Esophagus muscularis mucosa (tissue), 4 donors: ENCODE measurements around the gene STYXL2. TPM values are rescaled to one million over a fixed set of nuclear protein-coding genes. Genes with fewer than 3 reads are reported as not detected.
A peak's percentile ranks its signal among the peaks of the same experiment; 100 is the strongest.

Source experiments
- DNase-seq: peaks from one replicate; pipeline ENCODE4 v3.0.0-alpha.2; 2017; ENCODE audit errors: extremely low spot score
- H3K27ac ChIP-seq, 4 donors: fragments of 200-600 bp; sonication (generic); replicated peaks in 1 of 4; 1 replicate in 3 of 4; 2 replicates in 1 of 4; pipeline ENCODE4 v1.5.1; 2016 to 2019; ENCODE audit warnings: mild to moderate bottlenecking in 1 of 4
- H3K27me3 ChIP-seq, 4 donors: fragments of 200-600 bp; sonication (generic); one replicate each; pipeline versions ENCODE4 v1.5.1 to v1.6.0; 2016 to 2019
- H3K36me3 ChIP-seq, 4 donors: fragments of 200-600 bp; sonication (generic); one replicate each; pipeline ENCODE4 v1.5.1; 2016 to 2019
- H3K4me1 ChIP-seq, 4 donors: fragments of 200-600 bp; sonication (generic); one replicate each; pipeline ENCODE4 v1.5.1; 2016 to 2019
- H3K4me3 ChIP-seq, 4 donors: fragments of 200-600 bp; sonication (generic); 1 replicate in 2 of 4; 2 replicates in 2 of 4; pipeline ENCODE4 v1.5.1; 2016 to 2019; ENCODE audit warnings: mild to moderate bottlenecking in 4 of 4, moderate library complexity in 1 of 4
- H3K9me3 ChIP-seq, 4 donors: fragments of 200-600 bp; sonication (generic); 1 replicate in 3 of 4; 2 replicates in 1 of 4; pipeline ENCODE4 v1.5.1; 2016 to 2019
- CTCF ChIP-seq, 3 experiments: fragments of 200-600 bp in 2 of 3; fragments of 450-650 bp in 1 of 3; sonication (generic) in 2 of 3; IDR thresholded peaks; one replicate each; pipeline ENCODE4 v1.5.1; 2017 to 2019; ENCODE audit warnings: antibody characterized with exemption in 3 of 3, mild to moderate bottlenecking in 2 of 3, moderate library complexity in 1 of 3
- EP300 ChIP-seq: sonication (generic); formaldehyde crosslinking; IDR thresholded peaks from one replicate; pipeline ENCODE4 v1.6.1; 2017; ENCODE audit warnings: antibody characterized with exemption
- POLR2A ChIP-seq: fragments of 450-650 bp; IDR thresholded peaks from one replicate; pipeline ENCODE4 v1.6.1; 2017; ENCODE audit warnings: antibody characterized with exemption, moderate library complexity, mild to moderate bottlenecking, low read depth
- POLR2AphosphoS5 ChIP-seq, 2 donors: sonication (generic); formaldehyde crosslinking; IDR thresholded peaks; one replicate each; pipeline ENCODE4 v1.6.1; 2017; ENCODE audit warnings: antibody characterized with exemption in 2 of 2
- WGBS: methylation state at CpG from one replicate; pipeline ENCODE4 v1.1.5; 2018; 5-methylcytosine and 5-hydroxymethylcytosine counted together
- intact Hi-C: fragments of 100-400 bp; cut with DNase I; formaldehyde crosslinking; loops from one replicate; pipeline ENCODE4 v1.15.1; 2023
- total RNA-seq, 4 donors: library from RNA; depleted of rRNA; stranded (reverse); fragments of >200 nt; gene quantifications; one replicate each; pipeline versions ENCODE4 v1.1.0 to v1.2.1, GENCODE V29; 2016

Gene STYXL2
- total RNA-seq, 4 donors from 2014 or later = 0.32 to 0.46 TPM; not detected in 2

- intact Hi-C loops = no loop called here
- Histone ChIP-seq H3K9me3 (no peaks in the 10 kb centered on the region), H3K27me3 (peaks cover 0 to 38% (median 0%) of the 10 kb centered on the region in 4 donors), H3K4me1 (peaks cover 5 to 13% (median 10%) of the 10 kb centered on the region in 4 donors), H3K4me3 (no peak overlapping the region), H3K27ac (no peak overlapping the region), H3K36me3 (peaks cover 0 to 56% (median 0%) of the 10 kb centered on the region in 4 donors)
- no peak for DNase-seq
- 93% methylated on average over 5 of the region's 5 CpGs for WGBS
- TF ChIP-seq POLR2A = no peak
- no peak for TF ChIP-seq CTCF (IDR thresholded peaks at IDR 0.05)
- no peak for TF ChIP-seq POLR2AphosphoS5 (IDR thresholded peaks at IDR 0.05)
- TF ChIP-seq EP300 = no peak
These were observed 24.3 kb downstream of the STYXL2 start for GRCh38 chr1:167118188-167118587.

GRCh38 chr1:167119696-167120095 lies 25.8 kb downstream of the STYXL2 start:
- H3K27ac ChIP-seq = no peak overlapping the region
- H3K4me3 ChIP-seq = no peak overlapping the region
- intact Hi-C loops = no loop called here
- H3K9me3 ChIP-seq = no peaks in the 10 kb centered on the region
- peaks cover 0 to 58% (median 0%) of the 10 kb centered on the region in 4 donors for H3K36me3 ChIP-seq
- TF ChIP-seq CTCF (IDR thresholded peaks at IDR 0.05) = no peak
- H3K4me1 ChIP-seq = peaks cover 5 to 13% (median 10%) of the 10 kb centered on the region in 4 donors
- peaks cover 0 to 38% (median 0%) of the 10 kb centered on the region in 4 donors for H3K27me3 ChIP-seq
- DNase-seq = no peak
- WGBS = 98% methylated on average over 3 of the region's 3 CpGs

DNA sequence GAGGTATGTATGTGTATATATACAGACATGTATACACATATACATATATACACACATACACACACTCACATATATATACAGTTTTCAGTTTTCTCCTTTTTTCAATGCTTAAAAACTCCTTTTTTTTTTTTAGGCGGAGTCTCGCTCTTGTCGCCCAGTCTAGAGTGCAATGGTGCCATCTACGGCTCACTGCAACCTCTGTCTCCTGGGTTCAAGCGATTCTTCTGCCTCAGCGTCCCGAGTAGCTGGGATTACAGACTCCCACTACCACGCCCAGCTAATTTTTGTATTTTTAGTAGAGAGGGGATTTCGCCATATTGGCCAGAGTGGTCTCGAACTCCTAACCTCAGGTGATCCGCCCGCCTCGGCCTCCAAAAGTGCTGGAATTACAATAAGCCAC lies 27.0 kb downstream of the STYXL2 start:
- H3K27ac ChIP-seq = no peak overlapping the region
- peaks cover 0 to 61% (median 0%) of the 10 kb centered on the region in 4 donors for H3K36me3 ChIP-seq
- H3K4me1 ChIP-seq = peaks cover 5 to 13% (median 10%) of the 10 kb centered on the region in 4 donors
- peak; percentile 72 for DNase-seq
- intact Hi-C loops = no loop called here
- no peaks in the 10 kb centered on the region for H3K9me3 ChIP-seq
- WGBS = 48% methylated on average over 13 of the region's 13 CpGs
- peak overlapping the region; percentile 45 to 50 (median 46) for H3K4me3 ChIP-seq
- peaks cover 0 to 33% (median 0%) of the 10 kb centered on the region in 4 donors for H3K27me3 ChIP-seq
- no peak for TF ChIP-seq POLR2A
- no peak for TF ChIP-seq CTCF (IDR thresholded peaks at IDR 0.05)
- no peak for TF ChIP-seq EP300
- no peak for TF ChIP-seq POLR2AphosphoS5 (IDR thresholded peaks at IDR 0.05)

DNA sequence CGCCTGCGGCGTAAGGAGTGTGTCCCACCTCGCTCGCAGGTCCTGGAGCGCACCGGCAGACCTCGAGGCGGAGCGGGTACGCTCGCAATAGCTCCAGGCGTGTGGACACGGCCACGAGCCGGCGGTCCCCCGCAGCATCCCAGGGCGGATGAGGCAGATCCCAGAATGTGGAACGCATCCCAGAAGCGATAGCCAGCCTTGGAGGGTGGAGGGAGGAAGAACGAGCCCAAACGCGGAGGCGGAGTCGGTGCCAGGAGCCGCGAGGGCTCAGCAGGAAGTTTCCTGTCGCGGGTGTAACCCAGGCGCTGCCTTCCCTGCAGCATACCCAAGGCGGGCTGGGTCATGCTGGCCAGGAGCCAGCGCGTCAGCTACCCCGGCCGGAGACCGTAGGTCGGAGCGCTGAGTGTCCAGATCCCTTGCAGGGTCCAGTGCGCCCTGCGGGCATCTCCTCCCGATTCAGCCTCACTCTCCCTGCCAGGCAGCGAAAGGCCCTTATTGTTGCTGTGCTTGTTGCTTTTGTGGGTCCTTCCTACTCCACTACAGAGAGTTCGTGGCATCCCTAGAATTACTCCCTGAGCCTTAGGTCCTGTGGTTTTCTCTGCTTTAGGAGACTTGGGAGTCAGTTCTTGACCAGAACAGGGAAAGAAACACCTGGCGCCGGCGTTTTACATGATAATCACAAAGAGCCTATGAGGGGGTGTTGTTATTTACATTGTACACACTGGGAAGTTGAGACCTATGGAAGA lies 27.7 kb downstream of the STYXL2 start:
- H3K27ac ChIP-seq = no peak overlapping the region
- no peaks in the 10 kb centered on the region for H3K9me3 ChIP-seq
- H3K4me3 ChIP-seq = peak overlapping the region; percentile 45 to 50 (median 46)
- TF ChIP-seq CTCF (IDR thresholded peaks at IDR 0.05) = no peak
- TF ChIP-seq EP300 = no peak
- TF ChIP-seq POLR2AphosphoS5 (IDR thresholded peaks at IDR 0.05) = no peak
- TF ChIP-seq POLR2A = no peak
- 14% methylated on average over 47 of the region's 47 CpGs for WGBS
- DNase-seq = peak; percentile 84
- intact Hi-C loops = no loop called here
- H3K36me3 ChIP-seq = peaks cover 0 to 68% (median 0%) of the 10 kb centered on the region in 4 donors
- H3K4me1 ChIP-seq = peaks cover 5 to 13% (median 10%) of the 10 kb centered on the region in 4 donors
- H3K27me3 ChIP-seq = peaks cover 0 to 40% (median 0%) of the 10 kb centered on the region in 4 donors
